T-helper 2 cell treated with Interferon-gamma antibody and Interleukin-4, amounts not matched to agents 5 μg/mL and 100 μg/mL, for 36 hours (primary cell): ENCODE data around the gene ZNF780B.

Experiments
- DNase-seq: peaks from one replicate; pipeline ENCODE4 v3.0.0; 2021; ENCODE audit warnings: low spot score
- H3K27ac Mint-ChIP-seq: one replicate; pipeline ENCODE4 v1.8.0; 2021; ENCODE audit warnings: mild to moderate bottlenecking, mixed read lengths
- H3K27me3 Mint-ChIP-seq: one replicate; pipeline ENCODE4 v1.8.0; 2021; ENCODE audit warnings: low read depth, mixed read lengths
- H3K36me3 Mint-ChIP-seq: one replicate; pipeline ENCODE4 v1.8.0; 2021; ENCODE audit warnings: low read depth, mixed read lengths
- H3K4me1 Mint-ChIP-seq: one replicate; pipeline ENCODE4 v1.8.0; 2021; ENCODE audit warnings: low read depth, mixed read lengths
- H3K4me3 Mint-ChIP-seq: one replicate; pipeline ENCODE4 v1.8.0; 2022; ENCODE audit warnings: mild to moderate bottlenecking, moderate library complexity, mixed read lengths
- H3K9me3 Mint-ChIP-seq: one replicate; pipeline ENCODE4 v1.8.0; 2021; ENCODE audit warnings: mixed read lengths

The ZNF780B gene

GRCh38 chr19:39983695-39984300, 72.2 kb downstream of the ZNF780B start:
- no peak overlapping the region for H3K27ac Mint-ChIP-seq
- no peaks in the 10 kb centered on the region for H3K27me3 Mint-ChIP-seq
- H3K4me1 Mint-ChIP-seq = no peaks in the 10 kb centered on the region
- DNase-seq = no peak
- peaks cover 77% of the 10 kb centered on the region for H3K36me3 Mint-ChIP-seq
- H3K9me3 Mint-ChIP-seq = peaks cover 49% of the 10 kb centered on the region
- no peak overlapping the region for H3K4me3 Mint-ChIP-seq

- no peak overlapping the region for H3K4me3 Mint-ChIP-seq
- H3K9me3 Mint-ChIP-seq = peaks cover 46% of the 10 kb centered on the region
- H3K27me3 Mint-ChIP-seq = no peaks in the 10 kb centered on the region
- peaks cover 85% of the 10 kb centered on the region for H3K36me3 Mint-ChIP-seq
- H3K4me1 Mint-ChIP-seq = no peaks in the 10 kb centered on the region
- DNase-seq = no peak
- H3K27ac Mint-ChIP-seq = no peak overlapping the region
Measured at GRCh38 chr19:39982883-39983282, 73.1 kb downstream of the ZNF780B start.
